Anterior cingulate cortex (tissue), 58 donors: ENCODE measurements around the gene DPM1.
"Not testable (repeated sequence)": the region's sequence is repeated elsewhere in the genome, so short reads cannot be mapped to it uniquely, and the experiment has no call there.

Source experiments
- DNase-seq, 58 donors: peaks; one replicate each; lab custom pipeline; 2025; lab: John Stamatoyannopoulos, UW

DPM1 gene

GRCh38 chr20:50980851-50981713, 22.8 kb upstream of the DPM1 start:
- DNase-seq = peak in 31 of 58 donors; percentile 4 to 61 (median 17)

DNA sequence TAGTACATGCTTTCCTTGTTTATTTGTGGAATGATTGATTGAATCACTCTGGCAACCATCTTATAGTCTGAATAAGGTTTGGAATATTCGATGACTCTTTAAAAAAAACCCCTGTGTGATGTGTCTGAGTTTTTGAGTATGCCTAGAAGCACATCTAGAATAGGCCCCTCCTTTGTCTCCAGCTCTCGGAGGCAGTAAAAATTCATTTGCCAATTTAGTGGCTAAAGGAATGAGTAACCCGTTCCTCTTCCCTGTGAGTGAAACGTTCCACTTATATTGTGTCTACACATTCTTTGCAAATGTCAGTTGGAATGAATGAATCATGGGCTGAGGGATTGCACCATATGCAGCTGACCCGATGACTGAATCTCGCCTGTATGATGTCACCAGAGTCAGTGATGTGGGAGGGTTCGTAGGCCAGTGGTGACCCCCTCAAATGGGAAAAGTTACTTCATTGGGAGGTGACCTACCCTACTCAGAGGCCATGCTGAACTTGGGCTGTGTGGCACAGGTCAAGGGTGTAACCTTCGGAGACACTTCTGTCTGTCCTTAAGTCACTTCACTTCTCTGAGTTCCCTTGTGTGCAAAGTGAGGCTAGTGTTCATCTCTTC, 21.8 kb upstream of the DPM1 start:
- no peak for DNase-seq

DNA sequence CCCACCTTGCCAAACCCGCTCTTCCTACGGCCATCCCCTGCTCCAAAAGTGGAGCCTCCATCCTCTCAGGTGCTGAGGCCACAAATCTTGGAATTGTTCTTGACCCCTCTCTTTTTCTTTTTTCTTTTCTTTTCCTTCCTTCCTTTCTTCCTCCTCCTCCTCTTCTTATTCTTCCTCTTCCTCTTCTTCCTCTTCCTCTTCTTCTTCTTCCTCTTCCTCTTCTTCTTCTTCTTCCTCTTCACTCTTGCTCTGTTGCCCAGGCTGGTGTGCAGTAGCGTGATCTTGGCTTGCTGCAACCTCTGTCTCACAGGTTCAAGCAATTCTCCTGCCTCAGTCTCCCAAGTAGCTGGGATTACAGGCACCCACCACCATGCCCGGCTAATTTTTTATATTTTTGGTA, 20.2 kb upstream of the DPM1 start:
- not testable (repeated sequence) for DNase-seq

DNA sequence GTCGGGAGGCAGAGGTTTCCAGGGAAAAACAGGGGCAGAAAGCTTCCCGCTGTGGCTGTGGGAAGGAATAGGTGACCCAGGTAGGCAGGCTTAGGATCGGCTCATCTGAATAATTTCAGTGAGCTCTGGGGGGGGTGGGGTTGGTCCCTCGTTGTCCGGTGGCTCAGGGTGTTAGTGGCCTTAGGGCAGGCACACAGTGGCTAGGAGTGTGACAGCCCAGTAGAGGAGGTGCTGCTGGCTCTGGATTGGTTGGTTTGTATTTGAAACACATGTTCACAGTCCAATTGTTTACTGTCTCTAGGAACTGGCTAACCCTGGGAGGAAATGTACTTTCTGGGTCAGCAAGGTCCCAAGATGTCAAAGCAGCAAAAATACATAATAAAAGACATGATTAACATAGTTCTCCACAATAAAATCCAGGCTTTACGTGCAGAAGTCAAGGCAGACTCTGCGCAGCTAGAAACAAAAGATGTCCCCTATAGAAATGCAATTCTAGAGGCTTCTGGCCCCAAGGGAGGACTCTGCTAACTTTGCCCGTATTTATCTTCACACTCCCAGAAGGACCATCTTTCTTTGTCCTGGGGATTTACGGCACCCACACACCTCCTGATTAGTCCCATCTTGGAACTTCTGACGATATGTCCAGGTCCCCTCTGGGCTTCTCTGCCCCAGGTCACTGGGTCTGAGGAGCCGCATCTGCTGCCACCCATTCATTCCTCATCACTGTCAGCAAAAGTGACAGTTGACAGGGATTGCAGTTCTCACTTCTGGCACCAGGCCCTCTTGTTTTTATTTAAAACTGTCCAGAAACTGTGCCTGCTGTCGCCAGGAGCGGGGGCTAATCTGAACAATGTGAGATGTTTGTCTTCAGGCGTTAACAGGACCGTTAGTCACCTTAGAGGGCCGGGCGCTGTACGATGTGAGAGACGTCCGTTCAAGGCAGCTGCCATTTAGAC, 19.0 kb upstream of the DPM1 start:
- no peak for DNase-seq

GRCh38 chr20:50975701-50976330, 17.5 kb upstream of the DPM1 start:
- DNase-seq = no peak

GRCh38 chr20:50969912-50970311, 11.6 kb upstream of the DPM1 start:
- DNase-seq = no peak

DNA sequence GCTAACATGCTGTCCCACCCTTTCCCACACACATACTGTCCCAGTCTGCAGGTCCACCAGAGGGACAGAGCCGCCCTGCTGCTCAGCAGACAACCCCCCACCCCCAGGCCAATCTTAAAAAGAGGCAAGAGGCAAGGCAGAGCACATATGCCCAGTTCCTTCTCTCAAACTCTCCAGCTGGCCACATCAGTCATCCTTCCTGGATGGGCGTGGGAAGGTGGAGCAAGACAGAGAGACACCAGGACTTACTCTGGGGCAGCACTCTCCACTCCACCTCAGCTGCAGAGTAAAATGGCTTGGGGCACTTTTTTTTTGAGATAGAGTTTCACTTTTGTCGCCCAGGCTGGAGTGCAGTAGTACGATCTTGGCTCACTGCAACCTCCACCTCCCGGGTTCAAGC, 11.1 kb upstream of the DPM1 start:
- DNase-seq = no peak

DNA sequence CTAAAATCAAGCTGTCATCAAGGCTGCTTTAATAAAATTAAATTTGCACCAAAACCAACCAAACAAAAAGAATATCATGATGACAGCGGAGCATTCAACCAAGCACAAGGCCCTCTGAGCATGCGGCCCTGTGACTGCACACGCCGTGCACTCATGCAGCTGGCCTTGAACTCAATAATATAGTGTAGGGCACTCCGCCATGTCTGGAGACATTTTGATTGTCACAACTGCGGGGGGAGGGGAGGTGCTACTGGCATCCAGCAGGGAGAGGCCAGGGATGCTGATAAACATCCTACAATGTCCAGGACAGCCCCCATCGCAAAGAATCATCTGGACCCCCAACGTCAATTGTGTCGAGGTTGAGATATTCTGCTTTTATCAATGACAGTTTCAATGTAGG, 10.0 kb upstream of the DPM1 start:
- DNase-seq = no peak

DNA sequence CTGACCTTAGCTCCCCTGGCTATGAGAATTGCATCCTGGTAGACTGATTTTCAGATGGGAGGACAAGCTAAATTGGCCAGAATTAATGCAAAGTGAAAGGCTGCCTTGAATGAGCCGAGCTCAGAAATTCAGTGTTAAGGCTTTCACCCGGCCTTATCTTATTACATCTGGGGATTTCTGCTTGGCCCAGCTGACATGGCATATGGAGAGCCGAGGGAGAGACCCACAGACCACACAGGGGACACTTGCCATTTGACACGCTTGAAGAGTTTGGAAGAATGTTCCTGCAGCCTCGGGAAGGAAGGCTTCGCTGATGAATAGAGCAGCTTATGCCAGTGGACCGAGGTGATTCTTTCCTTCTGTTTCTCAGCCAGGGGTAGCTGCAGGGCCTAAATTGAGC, 9.3 kb upstream of the DPM1 start:
- no peak for DNase-seq

DNA sequence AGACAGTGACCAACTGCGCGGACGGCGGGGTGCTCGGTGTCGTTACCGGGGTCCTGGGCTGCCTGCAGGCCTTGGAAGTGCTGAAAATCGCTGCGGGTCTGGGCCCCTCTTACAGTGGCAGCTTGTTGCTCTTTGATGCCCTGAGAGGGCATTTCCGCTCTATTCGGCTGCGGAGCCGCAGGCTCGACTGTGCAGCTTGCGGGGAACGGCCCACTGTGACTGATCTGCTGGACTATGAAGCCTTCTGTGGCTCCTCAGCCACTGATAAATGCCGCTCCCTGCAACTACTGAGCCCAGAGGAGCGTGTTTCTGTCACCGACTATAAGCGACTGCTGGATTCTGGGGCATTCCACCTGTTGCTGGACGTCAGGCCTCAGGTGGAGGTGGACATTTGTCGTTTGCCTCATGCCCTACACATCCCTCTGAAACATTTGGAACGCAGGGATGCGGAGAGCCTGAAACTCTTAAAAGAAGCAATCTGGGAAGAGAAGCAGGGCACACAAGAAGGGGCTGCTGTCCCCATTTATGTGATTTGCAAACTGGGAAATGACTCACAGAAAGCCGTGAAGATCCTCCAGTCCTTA, 1.3 kb upstream of the DPM1 start:
- no peak for DNase-seq

- DNase-seq = peak in 56 of 58 donors; percentile 53 to 95 (median 83)
Observed at GRCh38 chr20:50958615-50959542, 547 bp upstream of the DPM1 start, which contains the start of gene MOCS3. TSS of gene MOCS3 (plus strand) at chr20:50958818. CDS start at chr20:50958843, 25 bp downstream.

DNA sequence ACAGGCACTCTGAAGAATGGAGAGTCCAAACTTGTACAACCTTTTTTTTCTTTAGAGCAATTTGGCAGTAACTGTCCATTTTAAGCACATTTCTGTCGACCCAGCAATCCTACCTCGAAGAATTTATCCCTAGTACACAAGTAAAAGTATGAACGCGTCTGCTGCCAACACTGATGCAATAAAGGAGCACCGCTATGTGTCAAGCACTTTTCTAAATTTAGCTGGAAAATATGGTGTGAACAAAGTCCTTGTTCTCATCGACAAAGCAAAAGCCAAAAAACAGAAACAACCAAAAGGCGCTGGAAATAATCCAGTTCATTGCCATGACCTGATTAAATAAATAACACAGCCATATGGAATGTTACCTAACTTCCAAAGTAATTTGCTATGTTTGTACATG, 1.1 kb downstream of the DPM1 start:
- no peak for DNase-seq

DNA sequence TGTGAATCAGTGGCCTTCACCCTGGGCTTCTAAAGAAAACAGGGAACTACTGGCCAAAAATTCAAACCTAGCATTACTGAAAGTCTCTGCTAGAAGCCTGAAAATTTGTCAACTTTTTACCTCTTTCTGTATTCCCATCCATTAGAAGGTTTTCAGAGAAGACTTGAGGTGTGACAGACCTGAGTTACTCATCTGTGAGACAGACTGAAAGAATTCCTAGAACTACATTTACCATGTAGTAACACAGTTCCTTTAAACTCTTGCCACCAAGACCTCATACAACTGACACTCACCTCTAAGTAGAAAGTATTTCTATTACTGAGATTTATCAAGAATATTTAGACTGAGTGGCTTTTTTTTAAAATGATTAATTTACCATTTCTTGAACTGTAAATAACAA, 4.5 kb downstream of the DPM1 start:
- DNase-seq = no peak

GRCh38 chr20:50953196-50953595, 5.1 kb downstream of the DPM1 start:
- DNase-seq = no peak

DNA sequence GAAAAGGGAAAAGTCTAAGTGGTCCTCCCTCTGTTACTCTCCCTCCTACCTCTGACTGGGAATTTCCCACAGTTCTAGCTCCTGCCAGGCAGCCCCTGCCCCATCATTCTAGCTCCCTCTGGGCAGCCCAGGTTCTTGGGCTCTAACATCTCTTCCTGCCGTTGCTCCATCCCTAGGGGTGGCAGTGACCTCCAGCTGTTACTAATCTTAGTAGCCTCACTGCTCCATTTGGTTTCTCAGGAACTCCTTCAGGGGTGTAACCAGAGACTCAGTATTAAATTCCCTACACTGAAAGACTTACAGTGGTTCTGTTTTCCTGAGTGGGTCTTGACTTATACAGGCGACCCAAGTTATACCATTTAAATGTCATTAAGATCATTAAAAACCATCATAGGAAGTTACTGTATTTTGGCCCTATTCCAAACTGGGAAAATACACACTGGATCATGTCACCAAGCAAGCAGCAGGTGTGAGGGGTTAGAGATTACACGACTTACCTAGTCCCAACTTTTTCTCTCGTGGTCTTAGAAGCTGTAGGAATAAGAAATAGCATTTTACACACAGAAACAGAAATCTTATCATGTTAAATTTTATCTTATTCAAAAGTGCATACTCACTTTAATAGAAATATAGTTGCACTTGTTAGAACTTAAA, 10.1 kb downstream of the DPM1 start:
- DNase-seq = no peak

DNA sequence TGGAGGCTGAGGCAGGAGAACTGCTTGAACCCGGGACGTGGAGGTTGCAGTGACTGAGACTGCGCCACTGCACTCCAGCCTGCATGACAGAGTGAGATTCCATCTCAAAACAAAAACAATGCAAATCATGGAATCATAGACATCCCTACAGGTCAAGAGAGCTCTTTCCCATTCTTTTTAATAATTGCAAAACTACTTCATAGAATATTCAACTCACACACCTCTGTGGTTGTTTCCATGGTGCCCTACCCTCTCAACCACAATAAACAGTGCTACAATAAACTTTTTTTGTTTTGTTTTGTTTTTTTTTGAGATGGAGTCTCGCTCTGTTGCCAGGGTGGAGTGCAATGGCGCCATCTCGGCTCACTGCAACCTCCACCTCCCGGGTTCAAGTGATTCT, 15.3 kb downstream of the DPM1 start:
- DNase-seq = no peak

- DNase-seq = no peak
Observed at GRCh38 chr20:50933589-50933988, 24.7 kb downstream of the DPM1 start.

- DNase-seq = no peak
Observed at GRCh38 chr20:50932691-50933280, 25.5 kb downstream of the DPM1 start.
